GM23338 (cell line): ENCODE results near the gene CDK5R1. TPM values are rescaled to one million over a fixed set of nuclear protein-coding genes. Genes with fewer than 3 reads are reported as not detected.

ENCODE experiments used
- ATAC-seq: fragments of 200-7000 bp; cut with Tn5 transposase; 3 replicates; pipeline ENCODE4 v1.9.1; 2020
- DNase-seq: peaks from one replicate; pipeline ENCODE4 v3.0.0-alpha.2; 2015; ENCODE audit warnings: low spot score
- H2AFZ ChIP-seq: fragments of 200-600 bp; sonication (generic); 2 replicates; pipeline ENCODE4 v1.8.0; 2016; ENCODE audit warnings: antibody characterized with exemption, mild to moderate bottlenecking, moderate library complexity
- H3F3A ChIP-seq: fragments of 200-600 bp; sonication (generic); replicated peaks from 2 replicates; pipeline ENCODE4 v1.8.0; 2017; ENCODE audit warnings: antibody characterized with exemption, mixed run types, low read depth
- H3K27ac ChIP-seq: fragments of 200-600 bp; sonication (generic); 2 replicates; pipeline ENCODE4 v1.6.1; 2016; ENCODE audit warnings: low read depth
- H3K27me3 ChIP-seq: fragments of 200-600 bp; sonication (generic); 2 replicates; pipeline ENCODE4 v1.8.0; 2016; ENCODE audit warnings: mild to moderate bottlenecking, mixed run types, moderate library complexity; ENCODE audit not compliant: insufficient read depth
- H3K36me3 ChIP-seq: fragments of 200-600 bp; sonication (generic); 2 replicates; pipeline ENCODE4 v1.8.0; 2016; ENCODE audit warnings: mild to moderate bottlenecking; ENCODE audit not compliant: insufficient read depth
- H3K4me1 ChIP-seq: fragments of 200-600 bp; sonication (generic); 2 replicates; pipeline ENCODE4 v1.8.0; 2016; ENCODE audit warnings: mild to moderate bottlenecking, moderate library complexity; ENCODE audit not compliant: insufficient read depth
- H3K4me2 ChIP-seq: fragments of 200-600 bp; sonication (generic); 2 replicates; pipeline ENCODE4 v1.7.1; 2017; ENCODE audit warnings: mixed run types
- H3K4me3 ChIP-seq: fragments of 200-600 bp; sonication (generic); 2 replicates; pipeline ENCODE4 v1.6.1; 2016; ENCODE audit warnings: mixed run types
- H3K79me2 ChIP-seq: fragments of 200-600 bp; sonication (generic); replicated peaks from 2 replicates; pipeline ENCODE4 v1.8.0; 2017; ENCODE audit warnings: mild to moderate bottlenecking; ENCODE audit not compliant: insufficient read depth
- H3K9me2 ChIP-seq: fragments of 200-600 bp; sonication (generic); 2 replicates; pipeline ENCODE4 v1.8.0; 2017; ENCODE audit not compliant: insufficient read depth
- H4K20me1 ChIP-seq: fragments of 200-600 bp; sonication (generic); replicated peaks from 2 replicates; pipeline ENCODE4 v1.8.0; 2017; ENCODE audit warnings: mild to moderate bottlenecking; ENCODE audit not compliant: insufficient read depth
- H3K27ac Mint-ChIP-seq: 2 replicates; pipeline ENCODE4 v1.8.0; 2020; ENCODE audit warnings: inconsistent platforms, mild to moderate bottlenecking, moderate library complexity, mixed read lengths
- H3K27me3 Mint-ChIP-seq: 3 replicates; pipeline ENCODE4 v1.8.0; 2022; ENCODE audit warnings: low read depth, mild to moderate bottlenecking, moderate library complexity, mixed read lengths, inconsistent platforms; ENCODE audit not compliant: insufficient read depth, poor library complexity
- H3K36me3 Mint-ChIP-seq: 3 replicates; pipeline ENCODE4 v1.8.0; 2021; ENCODE audit warnings: low read depth, mild to moderate bottlenecking, inconsistent platforms, moderate library complexity, mixed read lengths
- H3K4me1 Mint-ChIP-seq: 3 replicates; pipeline ENCODE4 v1.8.0; 2020; ENCODE audit warnings: mild to moderate bottlenecking, inconsistent platforms, mixed read lengths
- H3K4me3 Mint-ChIP-seq: 3 replicates; pipeline ENCODE4 v1.8.0; 2021; ENCODE audit warnings: moderate library complexity, mild to moderate bottlenecking, inconsistent platforms, mixed read lengths
- H3K9me3 Mint-ChIP-seq: 3 replicates; pipeline ENCODE4 v1.8.0; 2020; ENCODE audit warnings: moderate library complexity, mild to moderate bottlenecking, inconsistent platforms, mixed read lengths
- EZH2 ChIP-seq: fragments of 200-600 bp; sonication (generic); IDR thresholded peaks from one replicate; pipeline ENCODE4 v1.8.0; 2017; ENCODE audit warnings: antibody characterized with exemption, mild to moderate bottlenecking, low read depth; ENCODE audit not compliant: unreplicated experiment
- EZH2phosphoT487 ChIP-seq: fragments of 200-600 bp; sonication (generic); IDR thresholded peaks from one replicate; pipeline ENCODE4 v1.8.1; 2018; ENCODE audit warnings: antibody characterized with exemption; ENCODE audit not compliant: unreplicated experiment
- JUNB ChIP-seq: IDR thresholded peaks from one replicate; pipeline ENCODE4 v1.6.1; 2016; ENCODE audit warnings: antibody characterized with exemption; ENCODE audit not compliant: unreplicated experiment
- STAT1 ChIP-seq: IDR thresholded peaks from one replicate; pipeline ENCODE4 v1.6.1; 2016; ENCODE audit warnings: antibody characterized with exemption; ENCODE audit not compliant: unreplicated experiment
- polyA plus RNA-seq: library from polyadenylated mRNA; unstranded; fragments of >200 nt; fragmentation: Nextera tagmentation; extraction: Ambion mirVana; gene quantifications from 2 replicates; pipeline ENCODE4 v1.2.1, GENCODE V29; 2016
- total RNA-seq: library from RNA; depleted of rRNA; stranded (reverse); fragments of >200 nt; shearing (Covaris generic); gene quantifications from 2 replicates; pipeline ENCODE4 v1.2.3, GENCODE V29; 2014
- TF ChIP-seq, protein P1 (sequence below): fragments of 250-450 bp; sonication (Bioruptor Pico); IDR thresholded peaks from 2 replicates; pipeline ENCODE4 v1.5.0; 2020; ENCODE audit warnings: mild to moderate bottlenecking, moderate library complexity
- TF ChIP-seq, protein P2 (sequence below): IDR thresholded peaks from one replicate; pipeline ENCODE4 v1.6.1; 2018; ENCODE audit warnings: antibody characterized with exemption; ENCODE audit not compliant: unreplicated experiment

The CDK5R1 gene
- total and polyA plus RNA-seq, 2 experiments from 2014 or later, result 4.0 to 11.6 TPM

GRCh38 chr17:32512328-32512727 is 25.5 kb downstream of the CDK5R1 start (continued):
- TF ChIP-seq, protein P1, sequence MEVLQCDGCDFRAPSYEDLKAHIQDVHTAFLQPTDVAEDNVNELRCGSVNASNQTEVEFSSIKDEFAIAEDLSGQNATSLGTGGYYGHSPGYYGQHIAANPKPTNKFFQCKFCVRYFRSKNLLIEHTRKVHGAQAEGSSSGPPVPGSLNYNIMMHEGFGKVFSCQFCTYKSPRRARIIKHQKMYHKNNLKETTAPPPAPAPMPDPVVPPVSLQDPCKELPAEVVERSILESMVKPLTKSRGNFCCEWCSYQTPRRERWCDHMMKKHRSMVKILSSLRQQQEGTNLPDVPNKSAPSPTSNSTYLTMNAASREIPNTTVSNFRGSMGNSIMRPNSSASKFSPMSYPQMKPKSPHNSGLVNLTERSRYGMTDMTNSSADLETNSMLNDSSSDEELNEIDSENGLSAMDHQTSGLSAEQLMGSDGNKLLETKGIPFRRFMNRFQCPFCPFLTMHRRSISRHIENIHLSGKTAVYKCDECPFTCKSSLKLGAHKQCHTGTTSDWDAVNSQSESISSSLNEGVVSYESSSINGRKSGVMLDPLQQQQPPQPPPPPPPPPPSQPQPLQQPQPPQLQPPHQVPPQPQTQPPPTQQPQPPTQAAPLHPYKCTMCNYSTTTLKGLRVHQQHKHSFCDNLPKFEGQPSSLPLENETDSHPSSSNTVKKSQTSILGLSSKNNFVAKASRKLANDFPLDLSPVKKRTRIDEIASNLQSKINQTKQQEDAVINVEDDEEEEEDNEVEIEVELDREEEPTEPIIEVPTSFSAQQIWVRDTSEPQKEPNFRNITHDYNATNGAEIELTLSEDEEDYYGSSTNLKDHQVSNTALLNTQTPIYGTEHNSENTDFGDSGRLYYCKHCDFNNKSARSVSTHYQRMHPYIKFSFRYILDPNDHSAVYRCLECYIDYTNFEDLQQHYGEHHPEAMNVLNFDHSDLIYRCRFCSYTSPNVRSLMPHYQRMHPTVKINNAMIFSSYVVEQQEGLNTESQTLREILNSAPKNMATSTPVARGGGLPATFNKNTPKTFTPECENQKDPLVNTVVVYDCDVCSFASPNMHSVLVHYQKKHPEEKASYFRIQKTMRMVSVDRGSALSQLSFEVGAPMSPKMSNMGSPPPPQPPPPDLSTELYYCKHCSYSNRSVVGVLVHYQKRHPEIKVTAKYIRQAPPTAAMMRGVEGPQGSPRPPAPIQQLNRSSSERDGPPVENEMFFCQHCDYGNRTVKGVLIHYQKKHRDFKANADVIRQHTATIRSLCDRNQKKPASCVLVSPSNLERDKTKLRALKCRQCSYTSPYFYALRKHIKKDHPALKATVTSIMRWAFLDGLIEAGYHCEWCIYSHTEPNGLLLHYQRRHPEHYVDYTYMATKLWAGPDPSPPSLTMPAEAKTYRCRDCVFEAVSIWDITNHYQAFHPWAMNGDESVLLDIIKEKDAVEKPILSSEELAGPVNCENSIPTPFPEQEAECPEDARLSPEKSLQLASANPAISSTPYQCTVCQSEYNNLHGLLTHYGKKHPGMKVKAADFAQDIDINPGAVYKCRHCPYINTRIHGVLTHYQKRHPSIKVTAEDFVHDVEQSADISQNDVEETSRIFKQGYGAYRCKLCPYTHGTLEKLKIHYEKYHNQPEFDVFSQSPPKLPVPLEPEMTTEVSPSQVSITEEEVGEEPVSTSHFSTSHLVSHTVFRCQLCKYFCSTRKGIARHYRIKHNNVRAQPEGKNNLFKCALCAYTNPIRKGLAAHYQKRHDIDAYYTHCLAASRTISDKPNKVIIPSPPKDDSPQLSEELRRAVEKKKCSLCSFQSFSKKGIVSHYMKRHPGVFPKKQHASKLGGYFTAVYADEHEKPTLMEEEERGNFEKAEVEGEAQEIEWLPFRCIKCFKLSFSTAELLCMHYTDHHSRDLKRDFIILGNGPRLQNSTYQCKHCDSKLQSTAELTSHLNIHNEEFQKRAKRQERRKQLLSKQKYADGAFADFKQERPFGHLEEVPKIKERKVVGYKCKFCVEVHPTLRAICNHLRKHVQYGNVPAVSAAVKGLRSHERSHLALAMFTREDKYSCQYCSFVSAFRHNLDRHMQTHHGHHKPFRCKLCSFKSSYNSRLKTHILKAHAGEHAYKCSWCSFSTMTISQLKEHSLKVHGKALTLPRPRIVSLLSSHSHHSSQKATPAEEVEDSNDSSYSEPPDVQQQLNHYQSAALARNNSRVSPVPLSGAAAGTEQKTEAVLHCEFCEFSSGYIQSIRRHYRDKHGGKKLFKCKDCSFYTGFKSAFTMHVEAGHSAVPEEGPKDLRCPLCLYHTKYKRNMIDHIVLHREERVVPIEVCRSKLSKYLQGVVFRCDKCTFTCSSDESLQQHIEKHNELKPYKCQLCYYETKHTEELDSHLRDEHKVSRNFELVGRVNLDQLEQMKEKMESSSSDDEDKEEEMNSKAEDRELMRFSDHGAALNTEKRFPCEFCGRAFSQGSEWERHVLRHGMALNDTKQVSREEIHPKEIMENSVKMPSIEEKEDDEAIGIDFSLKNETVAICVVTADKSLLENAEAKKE (CRISPR knock-in tag), result no peak

DNA sequence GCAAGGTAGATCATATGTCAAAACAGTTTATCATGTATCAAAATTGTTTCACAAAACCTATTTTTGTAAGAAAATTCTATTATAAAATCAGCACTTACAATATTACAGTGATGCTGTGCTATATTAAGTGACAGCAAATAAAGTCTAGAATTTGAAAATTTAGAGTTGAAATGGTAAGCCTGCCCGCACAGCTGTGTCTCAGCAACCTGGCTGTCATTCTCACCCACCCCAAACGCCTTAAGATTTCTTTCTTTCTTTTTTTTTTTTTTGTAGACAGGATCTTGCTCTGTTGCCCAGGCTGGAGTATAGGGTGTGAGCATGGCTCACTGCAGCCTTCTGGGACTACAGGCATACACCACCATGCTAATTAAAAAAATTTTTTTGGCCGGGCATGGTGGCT is 26.8 kb downstream of the CDK5R1 start:
- peaks cover 42% of the 10 kb centered on the region for H3K4me1 Mint-ChIP-seq
- Histone ChIP-seq H3K27me3 (no peaks in the 10 kb centered on the region), H3K9me2 (no peaks in the 10 kb centered on the region), H3K36me3 (no peaks in the 10 kb centered on the region), H3K4me2 (no peak overlapping the region), H3K4me3 (no peak overlapping the region), H3K27ac (no peak overlapping the region), H4K20me1 (no peaks in the 10 kb centered on the region), H2AFZ (no peak overlapping the region), H3K79me2 (no peaks in the 10 kb centered on the region), H3F3A (peaks cover 5% of the 10 kb centered on the region), H3K4me1 (peaks cover 33% of the 10 kb centered on the region)
- H3K4me3 Mint-ChIP-seq, result no peak overlapping the region
- TF ChIP-seq EZH2phosphoT487 (no peak), STAT1 (no peak), EZH2 (no peak), JUNB (no peak)
- TF ChIP-seq, protein P2, sequence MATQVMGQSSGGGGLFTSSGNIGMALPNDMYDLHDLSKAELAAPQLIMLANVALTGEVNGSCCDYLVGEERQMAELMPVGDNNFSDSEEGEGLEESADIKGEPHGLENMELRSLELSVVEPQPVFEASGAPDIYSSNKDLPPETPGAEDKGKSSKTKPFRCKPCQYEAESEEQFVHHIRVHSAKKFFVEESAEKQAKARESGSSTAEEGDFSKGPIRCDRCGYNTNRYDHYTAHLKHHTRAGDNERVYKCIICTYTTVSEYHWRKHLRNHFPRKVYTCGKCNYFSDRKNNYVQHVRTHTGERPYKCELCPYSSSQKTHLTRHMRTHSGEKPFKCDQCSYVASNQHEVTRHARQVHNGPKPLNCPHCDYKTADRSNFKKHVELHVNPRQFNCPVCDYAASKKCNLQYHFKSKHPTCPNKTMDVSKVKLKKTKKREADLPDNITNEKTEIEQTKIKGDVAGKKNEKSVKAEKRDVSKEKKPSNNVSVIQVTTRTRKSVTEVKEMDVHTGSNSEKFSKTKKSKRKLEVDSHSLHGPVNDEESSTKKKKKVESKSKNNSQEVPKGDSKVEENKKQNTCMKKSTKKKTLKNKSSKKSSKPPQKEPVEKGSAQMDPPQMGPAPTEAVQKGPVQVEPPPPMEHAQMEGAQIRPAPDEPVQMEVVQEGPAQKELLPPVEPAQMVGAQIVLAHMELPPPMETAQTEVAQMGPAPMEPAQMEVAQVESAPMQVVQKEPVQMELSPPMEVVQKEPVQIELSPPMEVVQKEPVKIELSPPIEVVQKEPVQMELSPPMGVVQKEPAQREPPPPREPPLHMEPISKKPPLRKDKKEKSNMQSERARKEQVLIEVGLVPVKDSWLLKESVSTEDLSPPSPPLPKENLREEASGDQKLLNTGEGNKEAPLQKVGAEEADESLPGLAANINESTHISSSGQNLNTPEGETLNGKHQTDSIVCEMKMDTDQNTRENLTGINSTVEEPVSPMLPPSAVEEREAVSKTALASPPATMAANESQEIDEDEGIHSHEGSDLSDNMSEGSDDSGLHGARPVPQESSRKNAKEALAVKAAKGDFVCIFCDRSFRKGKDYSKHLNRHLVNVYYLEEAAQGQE, result no peak
- TF ChIP-seq, protein P1 (CRISPR knock-in tag), result no peak
- no peak overlapping the region for H3K27ac Mint-ChIP-seq
- H3K9me3 Mint-ChIP-seq, result no peaks in the 10 kb centered on the region
- ATAC-seq, result no peak
- peaks cover 14% of the 10 kb centered on the region for H3K27me3 Mint-ChIP-seq
- no peak for DNase-seq
- no peaks in the 10 kb centered on the region for H3K36me3 Mint-ChIP-seq
